ENCODE data around the gene DIPK1A.
A peak's percentile ranks its signal among the peaks of the same experiment; 100 is the strongest.

Gene DIPK1A

GRCh38 chr1:92826792-92827191, 134.5 kb downstream of the DIPK1A start:
- no peak overlapping the region for H3K27ac ChIP-seq
- TF ChIP-seq CTCF (IDR thresholded peaks at IDR 0.05) (no peak), ZFX (IDR thresholded peaks at IDR 0.05; ENCODE audit: borderline replicate concordance) (no peak)

- H3K27ac ChIP-seq, result no peak overlapping the region
- TF ChIP-seq ZFX (IDR thresholded peaks at IDR 0.05; ENCODE audit: borderline replicate concordance) (no peak), CTCF (IDR thresholded peaks at IDR 0.05) (no peak)
Measured at GRCh38 chr1:92822879-92823278, 138.4 kb downstream of the DIPK1A start.

GRCh38 chr1:92820551-92820950, 140.7 kb downstream of the DIPK1A start:
- TF ChIP-seq CTCF (IDR thresholded peaks at IDR 0.05) (no peak), ZFX (IDR thresholded peaks at IDR 0.05; ENCODE audit: borderline replicate concordance) (no peak)
- H3K27ac ChIP-seq, result no peak overlapping the region

GRCh38 chr1:92820024-92820423, 141.2 kb downstream of the DIPK1A start:
- TF ChIP-seq ZFX (IDR thresholded peaks at IDR 0.05; ENCODE audit: borderline replicate concordance) (no peak), CTCF (IDR thresholded peaks at IDR 0.05) (no peak)
- H3K27ac ChIP-seq, result no peak overlapping the region

GRCh38 chr1:92817986-92818764, 143.1 kb downstream of the DIPK1A start:
- H3K27ac ChIP-seq, result no peak overlapping the region
- TF ChIP-seq ZFX (IDR thresholded peaks at IDR 0.05; ENCODE audit: borderline replicate concordance) (no peak), CTCF (IDR thresholded peaks at IDR 0.05) (peak; percentile 81)

GRCh38 chr1:92817137-92817697, 144.0 kb downstream of the DIPK1A start:
- TF ChIP-seq ZFX (IDR thresholded peaks at IDR 0.05; ENCODE audit: borderline replicate concordance) (no peak), CTCF (IDR thresholded peaks at IDR 0.05) (no peak)
- H3K27ac ChIP-seq, result peak overlapping the region; percentile 17; the same call in 1 of the 2 replicates

- TF ChIP-seq CTCF (IDR thresholded peaks at IDR 0.05), result no peak
- H3K27ac ChIP-seq, result peak overlapping the region; percentile 17; the same call in 1 of the 2 replicates
Measured at GRCh38 chr1:92816732-92817131, 144.5 kb downstream of the DIPK1A start.
